Natural killer cell (primary cell): ENCODE results near the gene CACNG4. TPM values are rescaled to one million over a fixed set of nuclear protein-coding genes. Genes with fewer than 3 reads are reported as not detected.
A peak's percentile ranks its signal among the peaks of the same experiment; 100 is the strongest.

ENCODE experiments used
- ATAC-seq, 3 donors: fragments of 150-1000 bp in 2 of 3; fragments of 200-7000 bp in 1 of 3; cut with Tn5 transposase; 1 replicate in 1 of 3; 2 replicates in 2 of 3; pipeline ENCODE4 v1.10.0; 2021; ENCODE audit warnings: mild to moderate bottlenecking in 2 of 3, moderate library complexity in 2 of 3
- DNase-seq, 2 donors: peaks; one replicate each; pipeline versions ENCODE4 v3.0.0 to v3.0.0-alpha.2; 2013 to 2021; ENCODE audit warnings: mixed read lengths in 1 of 2
- H3K27ac ChIP-seq: one replicate; pipeline ENCODE4 v1.5.1; 2013; ENCODE audit warnings: mild to moderate bottlenecking, low read length
- H3K27me3 ChIP-seq: one replicate; pipeline ENCODE4 v1.6.1; 2013; ENCODE audit warnings: low read length; ENCODE audit not compliant: control insufficient read depth, insufficient read depth
- H3K36me3 ChIP-seq: one replicate; pipeline ENCODE4 v1.6.1; 2013; ENCODE audit warnings: low read length; ENCODE audit not compliant: control insufficient read depth, insufficient read depth
- H3K4me1 ChIP-seq: one replicate; pipeline ENCODE4 v1.6.1; 2013; ENCODE audit warnings: low read length; ENCODE audit not compliant: control insufficient read depth, insufficient read depth
- H3K4me3 ChIP-seq: one replicate; pipeline ENCODE4 v1.5.1; 2013; ENCODE audit warnings: low read length
- H3K9me3 ChIP-seq: one replicate; pipeline ENCODE4 v1.6.1; 2013; ENCODE audit warnings: low read length; ENCODE audit not compliant: control insufficient read depth, insufficient read depth
- H3K27ac Mint-ChIP-seq, 2 donors: one replicate each; pipeline ENCODE4 v1.8.0; 2022; ENCODE audit warnings: mild to moderate bottlenecking in 2 of 2, mixed read lengths in 2 of 2, moderate library complexity in 1 of 2
- H3K27me3 Mint-ChIP-seq, 2 donors: one replicate each; pipeline ENCODE4 v1.8.0; 2022; ENCODE audit warnings: low read depth in 2 of 2, mixed read lengths in 2 of 2
- H3K36me3 Mint-ChIP-seq: one replicate; pipeline ENCODE4 v1.8.0; 2022; ENCODE audit warnings: mixed read lengths
- H3K4me1 Mint-ChIP-seq, 2 donors: one replicate each; pipeline ENCODE4 v1.8.0; 2022; ENCODE audit warnings: mixed read lengths in 2 of 2
- H3K4me3 Mint-ChIP-seq: one replicate; pipeline ENCODE4 v1.8.0; 2022; ENCODE audit warnings: mild to moderate bottlenecking, moderate library complexity, mixed read lengths
- H3K9me3 Mint-ChIP-seq, 2 donors: one replicate each; pipeline ENCODE4 v1.8.0; 2022; ENCODE audit warnings: mixed read lengths in 2 of 2
- CTCF ChIP-seq: fragments of 200-600 bp; IDR thresholded peaks from one replicate; pipeline ENCODE4 v1.8.0; 2022; ENCODE audit warnings: antibody characterized with exemption
- WGBS: methylation state at CpG from one replicate; pipeline ENCODE4 v1.1.7; 2013; ENCODE audit warnings: missing lambda C conversion rate; ENCODE audit not compliant: insufficient coverage; 5-methylcytosine and 5-hydroxymethylcytosine counted together
- intact Hi-C: fragments of 100-400 bp; cut with micrococcal nuclease; formaldehyde crosslinking; loops from one replicate; pipeline ENCODE4 v1.14.2; 2022
- total RNA-seq, 4 donors: library from RNA; stranded (reverse); fragments of 120-200 nt in 1 of 4; gene quantifications; one replicate each; pipeline versions ENCODE4 v1.2.3 to v1.2.4, GENCODE V29; 2013 to 2022

CACNG4 gene
- not detected for total RNA-seq
- not detected for total RNA-seq (2013)

- WGBS: 9% methylated on average over 56 of the region's 71 CpGs
- Mint-ChIP-seq H3K4me3 (peak within 1 kb of the TSS; percentile 67), H3K36me3 (no peaks in the 10 kb centered on the region), H3K27ac (no peak within 1 kb of the TSS), H3K4me1 (peaks cover 0 to 4% of the 10 kb centered on the region in 2 donors), H3K27me3 (peaks cover 48 to 50% of the 10 kb centered on the region in 2 donors), H3K9me3 (no peaks in the 10 kb centered on the region)
- intact Hi-C loops: no loop called here
- Histone ChIP-seq H3K27ac (no peak within 1 kb of the TSS), H3K4me3 (no peak within 1 kb of the TSS), H3K9me3 (no peaks in the 10 kb centered on the region), H3K27me3 (peaks cover 17% of the 10 kb centered on the region), H3K36me3 (no peaks in the 10 kb centered on the region), H3K4me1 (peaks cover 8% of the 10 kb centered on the region)
- ATAC-seq: peak in 1 of 3 donors; percentile 15
- TF ChIP-seq CTCF: no peak
- DNase-seq: no peak
Observed at GRCh38 chr17:66963909-66964771, at the start of gene CACNG4. CACNG4 (plus strand) TSS chr17:66964707; CDS start chr17:66964912, 205 bp downstream.

GRCh38 chr17:66915204-66915611 is 49.3 kb upstream of the CACNG4 start:
- no peaks in the 10 kb centered on the region for H3K9me3 ChIP-seq
- intact Hi-C loops: no loop called here
- no peak for TF ChIP-seq CTCF
- Mint-ChIP-seq H3K27ac (no peak overlapping the region), H3K4me3 (no peak overlapping the region), H3K36me3 (no peaks in the 10 kb centered on the region), H3K9me3 (no peaks in the 10 kb centered on the region), H3K4me1 (no peaks in the 10 kb centered on the region), H3K27me3 (peaks cover 20 to 27% of the 10 kb centered on the region in 2 donors)
- no peaks in the 10 kb centered on the region for H3K36me3 ChIP-seq
- DNase-seq (no peak), ATAC-seq (no peak)
- WGBS: 80% methylated on average over 7 of the region's 7 CpGs
- no peaks in the 10 kb centered on the region for H3K4me1 ChIP-seq
- no peaks in the 10 kb centered on the region for H3K27me3 ChIP-seq
- no peak overlapping the region for H3K4me3 ChIP-seq
- H3K27ac ChIP-seq: no peak overlapping the region

- H3K27me3 ChIP-seq: no peaks in the 10 kb centered on the region
- Mint-ChIP-seq H3K27ac (no peak overlapping the region), H3K4me1 (no peaks in the 10 kb centered on the region), H3K27me3 (peaks cover 25 to 32% of the 10 kb centered on the region in 2 donors), H3K9me3 (no peaks in the 10 kb centered on the region), H3K36me3 (no peaks in the 10 kb centered on the region), H3K4me3 (no peak overlapping the region)
- WGBS: 91% methylated on average over 11 of the region's 11 CpGs
- no peaks in the 10 kb centered on the region for H3K4me1 ChIP-seq
- ATAC-seq (no peak), DNase-seq (no peak)
- H3K36me3 ChIP-seq: no peaks in the 10 kb centered on the region
- H3K9me3 ChIP-seq: no peaks in the 10 kb centered on the region
- no peak overlapping the region for H3K4me3 ChIP-seq
- intact Hi-C loops: no loop called here
- no peak for TF ChIP-seq CTCF
- H3K27ac ChIP-seq: no peak overlapping the region
Observed at GRCh38 chr17:66915792-66916191, 48.7 kb upstream of the CACNG4 start.
